Osteoblast (primary cell): ENCODE results near the gene HOXC11. TPM values are rescaled to one million over a fixed set of nuclear protein-coding genes. Genes with fewer than 3 reads are reported as not detected.
A peak's percentile ranks its signal among the peaks of the same experiment; 100 is the strongest.

Source experiments
- DNase-seq: peaks from one replicate; pipeline ENCODE4 v3.0.0; 2011; ENCODE audit warnings: low spot score, mixed read lengths; ENCODE audit not compliant: insufficient read length; ENCODE audit errors: missing footprints
- H2AFZ ChIP-seq: 2 replicates; pipeline ENCODE4 v1.6.0; 2011; ENCODE audit warnings: mild to moderate bottlenecking, low read length
- H3K27ac ChIP-seq: 2 replicates; pipeline ENCODE4 v1.5.1; 2011; ENCODE audit warnings: mild to moderate bottlenecking, low read depth, low read length, moderate library complexity
- H3K27me3 ChIP-seq: 2 replicates; pipeline ENCODE4 v1.6.0; 2012; ENCODE audit warnings: mild to moderate bottlenecking, control low read depth, inconsistent platforms, low read length, moderate library complexity; ENCODE audit not compliant: insufficient read depth
- H3K36me3 ChIP-seq: 2 replicates; pipeline ENCODE4 v1.5.1; 2011; ENCODE audit warnings: mild to moderate bottlenecking, low read length, control low read depth, moderate library complexity; ENCODE audit not compliant: insufficient read depth
- H3K4me1 ChIP-seq: 2 replicates; pipeline ENCODE4 v1.5.1; 2011; ENCODE audit warnings: mild to moderate bottlenecking, low read length, control low read depth, moderate library complexity; ENCODE audit not compliant: insufficient read depth
- H3K4me2 ChIP-seq: 2 replicates; pipeline ENCODE4 v1.6.0; 2011; ENCODE audit warnings: mild to moderate bottlenecking, low read length; ENCODE audit not compliant: insufficient read depth
- H3K4me3 ChIP-seq: fragments of 200-600 bp; sonication (generic); 3 replicates; pipeline ENCODE4 v1.5.1; 2012; ENCODE audit warnings: mild to moderate bottlenecking, low read length, inconsistent platforms; ENCODE audit not compliant: insufficient read depth
- H3K79me2 ChIP-seq: 2 replicates; pipeline ENCODE4 v1.6.0; 2012; ENCODE audit warnings: mild to moderate bottlenecking, low read length, control low read depth, inconsistent platforms; ENCODE audit not compliant: insufficient read depth
- H3K9me3 ChIP-seq: 2 replicates; pipeline ENCODE4 v1.5.1; 2011; ENCODE audit warnings: low read depth, low read length, control low read depth
- H4K20me1 ChIP-seq: 2 replicates; pipeline ENCODE4 v1.6.0; 2012; ENCODE audit warnings: mild to moderate bottlenecking, low read length, control low read depth; ENCODE audit not compliant: insufficient read depth
- CTCF ChIP-seq: IDR thresholded peaks from 2 replicates; pipeline ENCODE4 v1.5.1; 2011; ENCODE audit warnings: mild to moderate bottlenecking, low read depth, low read length, moderate library complexity; ENCODE audit errors: extremely low read depth
- total RNA-seq: library from RNA; depleted of rRNA; stranded (reverse); fragments of >200 nt; gene quantifications from 2 replicates; pipeline ENCODE4 v1.2.3, GENCODE V29; 2012

The HOXC11 gene
- total RNA-seq, 1 donor: 1.1 TPM

GRCh38 chr12:53948650-53949593 is 24.0 kb upstream of the HOXC11 start:
- H2AFZ ChIP-seq: no peak overlapping the region
- TF ChIP-seq CTCF: no peak
- no peak overlapping the region for H3K4me2 ChIP-seq
- H4K20me1 ChIP-seq: no peaks in the 10 kb centered on the region
- peaks cover 96% of the 10 kb centered on the region for H3K27me3 ChIP-seq
- H3K4me3 ChIP-seq: no peak overlapping the region
- H3K79me2 ChIP-seq: no peaks in the 10 kb centered on the region
- no peaks in the 10 kb centered on the region for H3K4me1 ChIP-seq
- DNase-seq: no peak
- H3K9me3 ChIP-seq: no peaks in the 10 kb centered on the region
- no peak overlapping the region for H3K27ac ChIP-seq
- H3K36me3 ChIP-seq: no peaks in the 10 kb centered on the region

- no peaks in the 10 kb centered on the region for H3K4me1 ChIP-seq
- no peak overlapping the region for H3K27ac ChIP-seq
- DNase-seq: peak; percentile 66
- H3K36me3 ChIP-seq: no peaks in the 10 kb centered on the region
- no peak overlapping the region for H2AFZ ChIP-seq
- no peak overlapping the region for H3K4me3 ChIP-seq
- no peaks in the 10 kb centered on the region for H3K79me2 ChIP-seq
- no peaks in the 10 kb centered on the region for H4K20me1 ChIP-seq
- no peaks in the 10 kb centered on the region for H3K9me3 ChIP-seq
- peaks cover 96% of the 10 kb centered on the region for H3K27me3 ChIP-seq
- no peak for TF ChIP-seq CTCF
- no peak overlapping the region for H3K4me2 ChIP-seq
Measured at GRCh38 chr12:53949631-53950436, 23.1 kb upstream of the HOXC11 start.

GRCh38 chr12:53950437-53950773 is 22.5 kb upstream of the HOXC11 start:
- Histone ChIP-seq H3K9me3 (no peaks in the 10 kb centered on the region), H3K4me3 (no peak overlapping the region), H3K36me3 (no peaks in the 10 kb centered on the region), H2AFZ (no peak overlapping the region), H3K27me3 (peaks cover 96% of the 10 kb centered on the region), H3K27ac (no peak overlapping the region), H3K4me1 (no peaks in the 10 kb centered on the region), H4K20me1 (no peaks in the 10 kb centered on the region), H3K4me2 (no peak overlapping the region), H3K79me2 (no peaks in the 10 kb centered on the region)
- no peak for DNase-seq
- no peak for TF ChIP-seq CTCF
